NCI-H2029 (cell line): Measurements from ENCODE around the gene PRPF31.

Source experiments
- DNase-seq: peaks from one replicate; lab custom pipeline; 2025; lab: John Stamatoyannopoulos, UW

PRPF31 gene

GRCh38 chr19:54141356-54141755 is 25.8 kb downstream of the PRPF31 start:
- no peak for DNase-seq

- no peak for DNase-seq
Observed at GRCh38 chr19:54142166-54142780, 26.7 kb downstream of the PRPF31 start.

- no peak for DNase-seq
Observed at GRCh38 chr19:54145541-54146158, 30.1 kb downstream of the PRPF31 start.

- DNase-seq: no peak
Observed at GRCh38 chr19:54147676-54148075, 32.1 kb downstream of the PRPF31 start.

GRCh38 chr19:54148158-54148557 is 32.6 kb downstream of the PRPF31 start:
- no peak for DNase-seq

GRCh38 chr19:54149021-54149812 is 33.7 kb downstream of the PRPF31 start:
- no peak for DNase-seq

GRCh38 chr19:54151362-54152035 is 35.9 kb downstream of the PRPF31 start:
- no peak for DNase-seq

- DNase-seq: no peak
Observed at GRCh38 chr19:54152267-54152666, 36.7 kb downstream of the PRPF31 start.

- no peak for DNase-seq
Observed at GRCh38 chr19:54152878-54153524, 37.4 kb downstream of the PRPF31 start.

GRCh38 chr19:54153731-54154326 is 38.3 kb downstream of the PRPF31 start:
- no peak for DNase-seq

GRCh38 chr19:54154603-54155345 is 39.2 kb downstream of the PRPF31 start:
- DNase-seq: no peak

- no peak for DNase-seq
Observed at GRCh38 chr19:54155694-54156093, 40.1 kb downstream of the PRPF31 start.

- DNase-seq: no peak
Observed at GRCh38 chr19:54156490-54156889, 40.9 kb downstream of the PRPF31 start.

- no peak for DNase-seq
Observed at GRCh38 chr19:54156953-54157352, 41.4 kb downstream of the PRPF31 start.

GRCh38 chr19:54158812-54159351 is 43.3 kb downstream of the PRPF31 start:
- DNase-seq: no peak

GRCh38 chr19:54159352-54160181 is 44.0 kb downstream of the PRPF31 start, which contains the start of gene LENG1:
Gene LENG1 (minus strand): TSS chr19:54159721. CDS start chr19:54159695, 26 bp downstream.
- DNase-seq: peak; percentile 100

- no peak for DNase-seq
Observed at GRCh38 chr19:54160182-54160811, 44.7 kb downstream of the PRPF31 start.

GRCh38 chr19:54160854-54161253 is 45.3 kb downstream of the PRPF31 start:
- DNase-seq: no peak

- peak; percentile 85 for DNase-seq
Observed at GRCh38 chr19:54162241-54162805, 46.8 kb downstream of the PRPF31 start.
